Astrocyte of the spinal cord (primary cell): ENCODE measurements around the gene RUNDC1.
A peak's percentile ranks its signal among the peaks of the same experiment; 100 is the strongest.

Experiments used
- DNase-seq: peaks from one replicate; pipeline ENCODE4 v3.0.0; 2011; ENCODE audit warnings: low read depth, low spot score
- H3K4me3 ChIP-seq: 2 replicates; pipeline ENCODE4 v1.5.1; 2011; ENCODE audit warnings: low read depth, mild to moderate bottlenecking, low read length, moderate library complexity
- in situ Hi-C: cut with HindIII; loops from 2 replicates; pipeline ENCODE4 v1.10.0; 2017; ENCODE audit warnings: low sequenced_read_pairs
- TF ChIP-seq, protein P1 (sequence below): IDR thresholded peaks from 2 replicates; pipeline ENCODE4 v1.5.1; 2012; ENCODE audit warnings: low read depth, mild to moderate bottlenecking, low read length, inconsistent platforms

RUNDC1 gene

DNA sequence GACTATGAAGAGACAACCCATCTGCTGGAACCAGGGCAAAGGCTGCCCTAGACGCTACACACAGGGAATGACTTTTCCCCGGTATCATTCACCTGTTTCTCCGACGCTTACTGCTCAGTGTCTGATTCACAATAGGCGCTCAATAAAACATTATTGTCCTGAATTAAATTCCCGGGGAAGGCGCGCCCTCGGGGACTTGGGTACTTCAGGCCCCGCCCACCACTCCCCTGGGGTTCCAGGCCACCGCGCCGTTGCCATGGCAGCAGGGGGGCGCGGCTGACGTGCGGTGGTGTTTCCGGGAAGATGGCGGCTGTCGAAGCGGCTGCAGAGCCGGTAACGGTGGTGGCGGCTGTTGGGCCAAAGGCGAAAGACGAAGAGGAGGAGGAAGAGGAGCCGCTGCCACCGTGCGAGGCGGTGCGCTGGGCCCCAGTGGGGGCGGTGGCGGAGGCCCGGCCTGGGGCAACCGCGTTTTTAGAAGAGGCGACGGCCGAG lies at the start of gene RUNDC1:
Gene RUNDC1, plus strand, starts transcription at position 292 of the 492 bp plus-strand sequence. Its CDS starts 12 bp downstream, at position 304.
- in situ Hi-C loops: no loop called here
- peak within 1 kb of the TSS; percentile 84 for H3K4me3 ChIP-seq
- TF ChIP-seq, protein P1, sequence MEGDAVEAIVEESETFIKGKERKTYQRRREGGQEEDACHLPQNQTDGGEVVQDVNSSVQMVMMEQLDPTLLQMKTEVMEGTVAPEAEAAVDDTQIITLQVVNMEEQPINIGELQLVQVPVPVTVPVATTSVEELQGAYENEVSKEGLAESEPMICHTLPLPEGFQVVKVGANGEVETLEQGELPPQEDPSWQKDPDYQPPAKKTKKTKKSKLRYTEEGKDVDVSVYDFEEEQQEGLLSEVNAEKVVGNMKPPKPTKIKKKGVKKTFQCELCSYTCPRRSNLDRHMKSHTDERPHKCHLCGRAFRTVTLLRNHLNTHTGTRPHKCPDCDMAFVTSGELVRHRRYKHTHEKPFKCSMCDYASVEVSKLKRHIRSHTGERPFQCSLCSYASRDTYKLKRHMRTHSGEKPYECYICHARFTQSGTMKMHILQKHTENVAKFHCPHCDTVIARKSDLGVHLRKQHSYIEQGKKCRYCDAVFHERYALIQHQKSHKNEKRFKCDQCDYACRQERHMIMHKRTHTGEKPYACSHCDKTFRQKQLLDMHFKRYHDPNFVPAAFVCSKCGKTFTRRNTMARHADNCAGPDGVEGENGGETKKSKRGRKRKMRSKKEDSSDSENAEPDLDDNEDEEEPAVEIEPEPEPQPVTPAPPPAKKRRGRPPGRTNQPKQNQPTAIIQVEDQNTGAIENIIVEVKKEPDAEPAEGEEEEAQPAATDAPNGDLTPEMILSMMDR: no peak
- DNase-seq: peak; percentile 89

DNA sequence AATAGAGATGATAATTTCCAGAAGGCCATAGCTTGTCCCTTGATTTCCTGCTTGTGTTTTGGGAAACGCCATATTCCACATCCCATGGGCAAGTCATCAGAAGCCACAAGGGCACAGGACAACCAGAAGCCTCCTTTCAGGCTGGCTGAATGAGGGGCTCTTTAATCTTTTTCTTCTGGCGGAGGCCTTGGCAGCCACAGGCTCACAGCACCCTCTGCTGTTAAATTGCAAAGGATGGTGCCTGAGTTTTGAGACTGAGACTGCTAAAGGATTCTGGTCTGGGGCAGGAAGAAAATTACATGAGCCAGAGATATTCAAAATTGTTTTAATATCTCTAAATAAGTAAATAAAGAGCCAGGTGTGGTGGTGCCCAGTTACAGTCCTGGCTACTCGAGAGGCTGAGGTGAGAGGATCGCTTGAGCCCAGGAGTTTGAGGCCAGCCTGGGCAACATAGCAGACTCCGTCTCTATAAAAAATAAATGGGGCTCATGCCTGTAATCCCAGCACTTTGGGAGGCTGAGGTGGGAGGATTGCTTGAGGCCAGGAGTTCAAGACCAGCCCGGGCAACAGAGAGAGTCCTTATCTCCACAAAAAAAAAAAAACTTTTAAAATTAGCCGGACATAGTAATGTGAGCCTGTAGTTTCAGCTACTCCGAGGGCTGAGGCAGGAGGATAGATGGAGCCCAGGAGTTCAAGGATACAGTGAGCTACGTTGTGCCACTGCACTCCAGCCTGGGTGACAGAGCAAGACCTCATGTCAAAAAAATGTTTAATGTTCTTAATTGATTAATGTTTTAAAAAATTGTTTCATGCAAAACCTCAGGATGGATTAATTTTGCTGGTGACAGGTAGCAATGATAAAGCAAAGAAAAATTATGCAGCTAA lies 42.4 kb upstream of the RUNDC1 start:
- H3K4me3 ChIP-seq: no peak overlapping the region
- TF ChIP-seq, protein P1: peak; percentile 77
- in situ Hi-C loops: no loop called here
- DNase-seq: peak; percentile 63

DNA sequence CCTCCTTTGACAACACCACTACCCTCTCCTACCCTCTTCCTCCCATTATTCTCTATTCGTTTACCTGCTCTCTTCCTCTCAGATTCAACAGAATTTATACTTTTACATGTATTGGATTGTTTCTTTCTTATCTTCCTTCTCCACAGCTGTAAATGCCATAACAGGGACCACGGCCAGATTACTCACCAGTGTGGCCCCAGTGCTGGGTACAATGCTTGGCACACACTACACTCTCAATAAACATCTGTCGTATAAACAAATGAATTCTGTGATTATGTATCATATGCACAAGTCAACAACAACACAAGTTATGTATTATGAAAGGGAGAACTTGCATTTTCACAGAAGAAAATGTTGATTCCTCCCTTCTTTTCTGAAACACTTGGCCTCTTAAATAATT lies 36.2 kb upstream of the RUNDC1 start:
- in situ Hi-C loops: no loop called here
- H3K4me3 ChIP-seq: no peak overlapping the region
- TF ChIP-seq, protein P1: no peak
- DNase-seq: no peak

DNA sequence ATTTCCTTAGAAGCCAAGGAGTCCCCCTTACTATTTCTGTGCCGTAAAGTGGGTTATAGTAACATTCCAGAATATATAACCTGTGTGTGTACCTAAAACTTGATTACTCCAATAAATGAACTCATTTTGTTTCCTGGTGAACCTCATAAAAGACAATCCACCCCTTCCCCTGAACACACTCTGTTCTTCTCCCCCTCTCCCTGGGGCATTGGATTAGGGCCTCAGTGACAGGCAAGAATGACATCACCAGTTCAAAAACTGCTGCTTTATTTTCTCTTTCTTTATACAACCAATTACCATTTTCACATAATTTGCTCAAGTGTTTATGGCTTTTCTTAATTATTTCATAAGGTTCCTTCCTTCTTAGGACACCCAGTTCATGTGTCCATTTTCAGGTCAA lies 33.6 kb upstream of the RUNDC1 start:
- in situ Hi-C loops: no loop called here
- TF ChIP-seq, protein P1: no peak
- no peak for DNase-seq
- H3K4me3 ChIP-seq: no peak overlapping the region

DNA sequence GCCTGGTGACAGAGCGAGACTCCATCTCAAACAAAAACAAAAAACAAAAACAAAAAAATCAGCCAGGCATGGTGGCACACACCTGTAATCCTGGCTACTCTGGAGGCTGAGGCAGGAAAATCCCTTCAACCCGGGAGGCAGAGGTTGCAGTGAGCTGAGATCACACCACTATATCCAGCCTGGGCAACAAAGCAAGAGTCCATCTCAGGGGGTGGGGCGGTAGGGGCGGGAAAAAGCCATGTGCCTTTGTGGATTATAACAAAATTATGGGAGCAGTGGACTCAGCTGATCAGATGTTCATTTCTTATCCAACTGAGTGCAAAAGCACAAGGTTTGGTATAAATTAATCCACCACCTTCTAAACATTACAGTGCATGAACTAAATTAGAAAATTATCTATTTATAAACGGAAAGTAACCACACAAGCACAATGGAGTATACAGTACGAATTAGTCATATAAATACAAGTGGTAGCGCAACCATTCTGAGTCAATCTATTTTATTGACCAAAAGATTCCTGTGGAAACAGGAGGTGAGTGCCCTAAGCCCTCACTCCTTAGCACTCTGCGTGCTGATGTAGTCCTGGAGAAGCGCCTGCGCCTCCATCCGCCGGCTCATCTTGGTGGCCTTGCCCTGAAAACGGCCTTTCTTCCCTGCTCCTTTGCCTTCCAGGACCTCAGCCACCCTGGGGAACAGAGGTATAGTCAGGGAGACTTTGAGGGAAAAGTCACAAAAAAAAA lies 30.2 kb upstream of the RUNDC1 start:
- TF ChIP-seq, protein P1: no peak
- DNase-seq: no peak

DNA sequence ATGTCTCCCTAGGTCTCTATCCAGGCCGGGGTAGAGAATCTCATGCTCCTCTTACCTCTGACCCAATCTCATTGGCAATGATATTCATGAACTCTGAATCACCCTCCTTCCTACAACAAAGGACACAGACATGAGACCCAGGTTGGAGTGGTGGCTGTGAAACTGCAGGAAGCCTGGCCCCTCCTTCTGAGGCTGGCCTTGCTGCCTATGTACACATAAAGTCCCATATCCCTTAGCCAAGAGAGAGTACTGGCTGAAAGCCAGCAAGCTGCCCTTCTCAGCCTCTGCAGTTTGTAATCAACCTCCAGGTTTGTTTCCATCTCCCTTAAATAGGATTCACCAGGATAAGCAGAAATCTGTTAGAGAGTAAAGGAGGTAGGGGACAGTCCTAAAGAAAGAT lies 26.7 kb upstream of the RUNDC1 start:
- in situ Hi-C loops: no loop called here
- H3K4me3 ChIP-seq: no peak overlapping the region
- no peak for DNase-seq
- TF ChIP-seq, protein P1: no peak

More for the DNA sequence above, 30.2 kb upstream of the RUNDC1 start:
- in situ Hi-C loops: no loop called here
- H3K4me3 ChIP-seq: no peak overlapping the region
